ENCODE measurements around the gene LRRC8D.

The LRRC8D gene

GRCh38 chr1:89833183-89834082 is 12.6 kb downstream of the LRRC8D start:
- DNase-seq (ENCODE audit: low spot score) = peak; percentile 95

GRCh38 chr1:89834083-89834704 is 13.4 kb downstream of the LRRC8D start:
- no peak for DNase-seq (ENCODE audit: low spot score)

- no peak for DNase-seq (ENCODE audit: low spot score)
These were observed 15.6 kb downstream of the LRRC8D start for GRCh38 chr1:89836252-89837035.

- no peak for DNase-seq (ENCODE audit: low spot score)
These were observed 16.2 kb downstream of the LRRC8D start for GRCh38 chr1:89837036-89837481.

GRCh38 chr1:89837510-89837909 is 16.7 kb downstream of the LRRC8D start:
- no peak for DNase-seq (ENCODE audit: low spot score)

GRCh38 chr1:89839516-89839915 is 18.7 kb downstream of the LRRC8D start:
- no peak for DNase-seq (ENCODE audit: low spot score)

GRCh38 chr1:89841507-89841906 is 20.7 kb downstream of the LRRC8D start:
- no peak for DNase-seq (ENCODE audit: low spot score)

GRCh38 chr1:89842567-89843272 is 21.9 kb downstream of the LRRC8D start:
- DNase-seq (ENCODE audit: low spot score) = no peak

GRCh38 chr1:89843273-89844130 is 22.7 kb downstream of the LRRC8D start:
- DNase-seq (ENCODE audit: low spot score) = peak; percentile 87

- no peak for DNase-seq (ENCODE audit: low spot score)
These were observed 23.5 kb downstream of the LRRC8D start for GRCh38 chr1:89844241-89844807.

- DNase-seq (ENCODE audit: low spot score) = no peak
These were observed 24.0 kb downstream of the LRRC8D start for GRCh38 chr1:89844860-89845259.

- DNase-seq (ENCODE audit: low spot score) = no peak
These were observed 26.4 kb downstream of the LRRC8D start for GRCh38 chr1:89847191-89847729.

GRCh38 chr1:89850844-89851415 is 30.1 kb downstream of the LRRC8D start:
- DNase-seq (ENCODE audit: low spot score) = no peak

- DNase-seq (ENCODE audit: low spot score) = no peak
These were observed 33.3 kb downstream of the LRRC8D start for GRCh38 chr1:89854140-89854539.

GRCh38 chr1:89855413-89856123 is 34.7 kb downstream of the LRRC8D start:
- DNase-seq (ENCODE audit: low spot score) = no peak

GRCh38 chr1:89863165-89863830 is 42.5 kb downstream of the LRRC8D start:
- DNase-seq (ENCODE audit: low spot score) = no peak

- DNase-seq (ENCODE audit: low spot score) = no peak
These were observed 44.9 kb downstream of the LRRC8D start for GRCh38 chr1:89865498-89866382.

GRCh38 chr1:89866568-89866967 is 45.7 kb downstream of the LRRC8D start:
- DNase-seq (ENCODE audit: low spot score) = no peak

Measured in Ammon's horn (tissue), 1 donor.